ENCODE measurements around the gene PCDHGA11.
"Not testable (repeated sequence)": the region's sequence is repeated elsewhere in the genome, so short reads cannot be mapped to it uniquely, and the experiment has no call there.

The PCDHGA11 gene

DNA sequence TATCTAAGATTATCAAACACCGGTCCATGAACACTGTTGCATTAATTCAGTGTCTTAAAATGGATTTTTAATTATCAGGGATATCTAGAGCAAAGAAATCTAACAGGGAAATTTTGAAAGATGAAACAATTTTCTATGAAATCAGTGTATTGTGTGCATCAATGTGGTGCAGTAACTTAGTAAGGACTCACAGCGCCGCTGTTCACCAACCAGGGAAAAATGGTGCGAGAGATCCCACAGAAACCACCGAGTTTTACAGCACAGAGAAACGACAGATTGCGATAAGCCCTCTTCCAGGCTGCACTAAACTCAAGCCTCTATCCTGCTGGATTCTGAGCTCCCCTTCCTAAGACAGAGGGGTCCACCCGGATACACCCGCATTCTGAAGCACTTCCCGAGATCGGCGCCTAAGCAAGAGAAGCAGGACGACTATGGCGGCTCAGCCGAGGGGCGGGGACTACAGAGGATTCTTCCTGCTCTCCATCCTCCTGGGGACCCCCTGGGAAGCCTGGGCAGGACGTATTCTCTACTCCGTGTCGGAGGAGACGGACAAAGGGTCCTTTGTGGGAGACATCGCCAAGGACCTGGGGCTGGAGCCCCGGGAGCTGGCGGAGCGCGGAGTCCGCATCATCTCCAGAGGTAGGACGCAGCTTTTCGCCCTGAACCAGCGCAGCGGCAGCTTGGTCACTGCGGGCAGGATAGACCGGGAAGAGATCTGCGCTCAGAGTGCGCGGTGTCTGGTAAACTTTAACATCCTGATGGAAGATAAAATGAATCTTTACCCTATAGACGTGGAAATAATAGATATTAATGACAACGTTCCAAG is 38.2 kb upstream of the PCDHGA11 start, which contains the start of gene PCDHGA7:
Gene PCDHGA7, plus strand, starts transcription at position 274 of the 826 bp plus-strand sequence. Its CDS starts 158 bp downstream, at position 432.
- DNase-seq, result peak in 2 of 3 donors; percentile 54 to 58
- H3K9me3 ChIP-seq (ENCODE audit: control extremely low read depth in 1 of 5, control insufficient read depth in 4 of 5, insufficient read depth in 2 of 5, low read depth in 1 of 5, low read length in 4 of 5), result peaks cover 3 to 62% (median 39%) of the 10 kb centered on the region in 5 experiments
- ChIA-PET POLR2A (no interaction called here), CTCF (interaction anchor here (0.7 to 1.5 kb wide), 4 partner anchors 14 to 181 kb away, joined by 3 to 5 read pairs (median 4); partner anchors contain the start of gene TAF7)
- no peaks in the 10 kb centered on the region for H3K36me3 ChIP-seq (ENCODE audit: control insufficient read depth in 4 of 4, insufficient read depth in 4 of 4, low read length in 3 of 4)
- peak within 1 kb of the TSS in 6 of 7 experiments; percentile 16 to 63 (median 51) for H3K4me3 ChIP-seq (ENCODE audit: control insufficient read depth in 1 of 7, extremely low read depth in 1 of 7, insufficient read depth in 4 of 7, low read depth in 2 of 7, low read length in 6 of 7)
- WGBS (ENCODE audit: insufficient coverage), result 6% methylated on average over 31 of the region's 37 CpGs
- H3K4me1 ChIP-seq (ENCODE audit: control extremely low read depth in 1 of 4, control insufficient read depth in 4 of 4, insufficient read depth in 4 of 4, low read length in 3 of 4), result no peaks in the 10 kb centered on the region
- H3K27ac ChIP-seq (ENCODE audit: insufficient read depth in 1 of 2, low read depth in 1 of 2, low read length in 2 of 2, poor library complexity in 1 of 2, severe bottlenecking in 2 of 2), result no peak within 1 kb of the TSS
- peaks cover 6 to 57% (median 28%) of the 10 kb centered on the region in 5 experiments for H3K27me3 ChIP-seq (replicated peaks in 2 of 5; ENCODE audit: control insufficient read depth in 4 of 5, insufficient read depth in 5 of 5, low read length in 4 of 5)

DNA sequence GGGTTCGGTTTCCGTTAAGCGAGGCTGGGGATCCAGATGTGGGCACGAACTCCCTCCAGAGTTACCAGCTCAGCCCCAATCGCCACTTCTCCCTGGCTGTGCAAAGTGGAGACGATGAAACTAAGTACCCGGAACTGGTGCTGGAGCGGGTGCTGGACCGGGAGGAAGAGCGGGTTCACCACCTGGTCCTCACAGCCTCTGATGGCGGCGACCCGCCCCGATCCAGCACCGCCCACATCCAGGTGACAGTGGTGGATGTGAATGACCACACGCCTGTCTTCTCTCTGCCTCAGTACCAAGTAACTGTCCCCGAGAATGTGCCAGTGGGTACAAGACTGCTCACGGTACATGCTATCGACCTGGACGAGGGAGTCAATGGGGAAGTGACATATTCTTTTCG is 37.5 kb upstream of the PCDHGA11 start:
- no peaks in the 10 kb centered on the region for H3K4me1 ChIP-seq (ENCODE audit: control extremely low read depth in 1 of 4, control insufficient read depth in 4 of 4, insufficient read depth in 4 of 4, low read length in 3 of 4)
- peak overlapping the region in 2 of 7 experiments; percentile 62 to 63 for H3K4me3 ChIP-seq (ENCODE audit: control insufficient read depth in 1 of 7, extremely low read depth in 1 of 7, insufficient read depth in 4 of 7, low read depth in 2 of 7, low read length in 6 of 7)
- no peak for DNase-seq
- ChIA-PET POLR2A (no interaction called here), CTCF (interaction anchor here (0.7 to 1.5 kb wide), 3 partner anchors 13 to 180 kb away, joined by 3 to 5 read pairs (median 4); no protein-coding TSS in a partner anchor)
- no peaks in the 10 kb centered on the region for H3K36me3 ChIP-seq (ENCODE audit: control insufficient read depth in 4 of 4, insufficient read depth in 4 of 4, low read length in 3 of 4)
- H3K27me3 ChIP-seq (replicated peaks in 2 of 5; ENCODE audit: control insufficient read depth in 4 of 5, insufficient read depth in 5 of 5, low read length in 4 of 5), result peaks cover 7 to 58% (median 29%) of the 10 kb centered on the region in 5 experiments
- WGBS (ENCODE audit: insufficient coverage), result 29% methylated on average over 13 of the region's 21 CpGs
- H3K9me3 ChIP-seq (ENCODE audit: control extremely low read depth in 1 of 5, control insufficient read depth in 4 of 5, insufficient read depth in 2 of 5, low read depth in 1 of 5, low read length in 4 of 5), result peaks cover 3 to 60% (median 42%) of the 10 kb centered on the region in 5 experiments
- H3K27ac ChIP-seq (ENCODE audit: insufficient read depth in 1 of 2, low read depth in 1 of 2, low read length in 2 of 2, poor library complexity in 1 of 2, severe bottlenecking in 2 of 2), result no peak overlapping the region

DNA sequence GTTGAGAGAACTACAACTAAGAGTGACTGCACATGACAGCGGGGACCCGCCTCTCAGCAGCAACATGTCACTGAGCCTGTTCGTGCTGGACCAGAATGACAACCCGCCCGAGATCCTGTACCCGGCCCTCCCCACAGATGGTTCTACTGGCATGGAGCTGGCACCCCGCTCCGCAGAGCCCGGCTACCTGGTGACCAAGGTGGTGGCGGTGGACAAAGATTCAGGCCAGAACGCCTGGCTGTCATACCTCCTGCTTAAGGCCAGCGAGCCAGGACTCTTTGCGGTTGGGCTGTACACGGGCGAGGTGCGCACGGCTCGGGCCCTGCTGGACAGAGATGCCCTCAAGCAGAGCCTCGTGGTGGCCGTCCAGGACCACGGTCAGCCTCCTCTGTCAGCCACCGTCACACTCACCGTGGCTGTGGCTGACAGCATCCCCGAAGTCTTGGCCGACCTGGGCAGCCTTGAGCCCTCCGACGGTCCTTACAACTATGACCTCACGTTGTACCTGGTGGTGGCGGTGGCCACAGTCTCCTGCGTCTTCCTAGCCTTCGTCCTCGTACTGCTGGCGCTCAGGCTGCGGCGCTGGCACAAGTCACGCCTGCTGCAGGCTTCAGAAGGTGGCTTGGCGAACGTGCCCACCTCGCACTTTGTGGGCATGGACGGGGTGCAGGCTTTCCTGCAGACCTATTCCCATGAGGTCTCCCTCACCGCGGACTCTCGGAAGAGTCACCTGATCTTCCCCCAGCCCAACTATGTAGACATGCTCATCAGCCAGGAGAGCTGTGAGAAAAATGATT is 36.2 kb upstream of the PCDHGA11 start:
- peaks cover 14 to 72% (median 34%) of the 10 kb centered on the region in 5 experiments for H3K27me3 ChIP-seq (replicated peaks in 2 of 5; ENCODE audit: control insufficient read depth in 4 of 5, insufficient read depth in 5 of 5, low read length in 4 of 5)
- no peaks in the 10 kb centered on the region for H3K4me1 ChIP-seq (ENCODE audit: control extremely low read depth in 1 of 4, control insufficient read depth in 4 of 4, insufficient read depth in 4 of 4, low read length in 3 of 4)
- DNase-seq, result no peak
- no peak overlapping the region for H3K4me3 ChIP-seq (ENCODE audit: control insufficient read depth in 1 of 7, extremely low read depth in 1 of 7, insufficient read depth in 4 of 7, low read depth in 2 of 7, low read length in 6 of 7)
- ChIA-PET POLR2A (no interaction called here), CTCF (no interaction called here)
- peaks cover 2 to 69% (median 53%) of the 10 kb centered on the region in 5 experiments for H3K9me3 ChIP-seq (ENCODE audit: control extremely low read depth in 1 of 5, control insufficient read depth in 4 of 5, insufficient read depth in 2 of 5, low read depth in 1 of 5, low read length in 4 of 5)
- H3K27ac ChIP-seq (ENCODE audit: insufficient read depth in 1 of 2, low read depth in 1 of 2, low read length in 2 of 2, poor library complexity in 1 of 2, severe bottlenecking in 2 of 2), result no peak overlapping the region
- H3K36me3 ChIP-seq (ENCODE audit: control insufficient read depth in 4 of 4, insufficient read depth in 4 of 4, low read length in 3 of 4), result peaks cover 0 to 4% (median 0%) of the 10 kb centered on the region in 4 experiments
- WGBS (ENCODE audit: insufficient coverage), result 44% methylated on average over 42 of the region's 43 CpGs

GRCh38 chr5:141387557-141388311 is 33.1 kb upstream of the PCDHGA11 start, which contains the start of gene PCDHGB4:
PCDHGB4 (plus strand) TSS chr5:141387698; CDS start chr5:141387885, 187 bp downstream.
- H3K36me3 ChIP-seq (ENCODE audit: control insufficient read depth in 4 of 4, insufficient read depth in 4 of 4, low read length in 3 of 4); H3K4me1 ChIP-seq (ENCODE audit: control extremely low read depth in 1 of 4, control insufficient read depth in 4 of 4, insufficient read depth in 4 of 4, low read length in 3 of 4); H3K27ac ChIP-seq (ENCODE audit: insufficient read depth in 1 of 2, low read depth in 1 of 2, low read length in 2 of 2, poor library complexity in 1 of 2, severe bottlenecking in 2 of 2); POLR2A ChIA-PET: not testable (repeated sequence)
- Histone ChIP-seq H3K9me3 (ENCODE audit: control extremely low read depth in 1 of 5, control insufficient read depth in 4 of 5, insufficient read depth in 2 of 5, low read depth in 1 of 5, low read length in 4 of 5) (peaks cover 0 to 78% (median 53%) of the 10 kb centered on the region in 5 experiments), H3K27me3 (replicated peaks in 2 of 5; ENCODE audit: control insufficient read depth in 4 of 5, insufficient read depth in 5 of 5, low read length in 4 of 5) (peaks cover 13 to 80% (median 36%) of the 10 kb centered on the region in 5 experiments), H3K4me3 (ENCODE audit: control insufficient read depth in 1 of 7, extremely low read depth in 1 of 7, insufficient read depth in 4 of 7, low read depth in 2 of 7, low read length in 6 of 7) (peak within 1 kb of the TSS in 3 of 7 experiments; percentile 24 to 57 (median 36))
- WGBS (ENCODE audit: insufficient coverage), result 14% methylated on average over 11 of the region's 40 CpGs
- CTCF ChIA-PET, result interaction anchor here (1.0 to 1.8 kb wide), 7 partner anchors 9 to 176 kb away, joined by 3 to 5 read pairs (median 4); partner anchors contain the start of gene PCDHGA12
- DNase-seq, result peak; percentile 32 to 70 (median 67)

- peaks cover 11 to 80% (median 38%) of the 10 kb centered on the region in 5 experiments for H3K27me3 ChIP-seq (replicated peaks in 2 of 5; ENCODE audit: control insufficient read depth in 4 of 5, insufficient read depth in 5 of 5, low read length in 4 of 5)
- no peak overlapping the region for H3K4me3 ChIP-seq (ENCODE audit: control insufficient read depth in 1 of 7, extremely low read depth in 1 of 7, insufficient read depth in 4 of 7, low read depth in 2 of 7, low read length in 6 of 7)
- no peak overlapping the region for H3K27ac ChIP-seq (ENCODE audit: insufficient read depth in 1 of 2, low read depth in 1 of 2, low read length in 2 of 2, poor library complexity in 1 of 2, severe bottlenecking in 2 of 2)
- peaks cover 0 to 78% (median 54%) of the 10 kb centered on the region in 5 experiments for H3K9me3 ChIP-seq (ENCODE audit: control extremely low read depth in 1 of 5, control insufficient read depth in 4 of 5, insufficient read depth in 2 of 5, low read depth in 1 of 5, low read length in 4 of 5)
- ChIA-PET CTCF (interaction anchor here (1.2 to 1.7 kb wide), 3 partner anchors 8 to 42 kb away, joined by 3 to 4 read pairs (median 4); partner anchors contain the start of gene PCDHGA12), POLR2A (no interaction called here)
- no peak for DNase-seq
- H3K36me3 ChIP-seq (ENCODE audit: control insufficient read depth in 4 of 4, insufficient read depth in 4 of 4, low read length in 3 of 4), result peaks cover 0 to 8% (median 0%) of the 10 kb centered on the region in 4 experiments
- no peaks in the 10 kb centered on the region for H3K4me1 ChIP-seq (ENCODE audit: control extremely low read depth in 1 of 4, control insufficient read depth in 4 of 4, insufficient read depth in 4 of 4, low read length in 3 of 4)
- 31% methylated on average over 5 of the region's 10 CpGs for WGBS (ENCODE audit: insufficient coverage)
Observed at GRCh38 chr5:141388661-141389060, 32.2 kb upstream of the PCDHGA11 start.
